Myocyte (in vitro differentiated cells): ENCODE data around the gene SDC3. TPM values are rescaled to one million over a fixed set of nuclear protein-coding genes. Genes with fewer than 3 reads are reported as not detected.

Experiments used
- DNase-seq: peaks from one replicate; pipeline ENCODE4 v3.0.0-alpha.2; 2012; ENCODE audit warnings: low read depth
- total RNA-seq: library from RNA; depleted of rRNA; stranded (reverse); fragments of >200 nt; gene quantifications from 2 replicates; pipeline ENCODE4 v1.2.3, GENCODE V29; 2014

The SDC3 gene
- total RNA-seq, 1 donor from 2014 or later = 17.6 TPM

- no peak for DNase-seq
These were observed 2.5 kb downstream of the SDC3 start for GRCh38 chr1:30905916-30906620.

GRCh38 chr1:30905403-30905802, 3.2 kb downstream of the SDC3 start:
- DNase-seq = no peak

- no peak for DNase-seq
These were observed 3.6 kb downstream of the SDC3 start for GRCh38 chr1:30904962-30905335.

- no peak for DNase-seq
These were observed 4.2 kb downstream of the SDC3 start for GRCh38 chr1:30904191-30904961.

- no peak for DNase-seq
These were observed 5.1 kb downstream of the SDC3 start for GRCh38 chr1:30903343-30904034.

GRCh38 chr1:30902593-30903290, 5.8 kb downstream of the SDC3 start:
- no peak for DNase-seq

GRCh38 chr1:30901798-30902581, 6.6 kb downstream of the SDC3 start:
- DNase-seq = no peak

GRCh38 chr1:30900931-30901560, 7.5 kb downstream of the SDC3 start:
- DNase-seq = no peak

GRCh38 chr1:30900486-30900885, 8.1 kb downstream of the SDC3 start:
- no peak for DNase-seq

GRCh38 chr1:30899577-30900389, 8.8 kb downstream of the SDC3 start:
- DNase-seq = no peak

GRCh38 chr1:30898031-30898815, 10.3 kb downstream of the SDC3 start:
- no peak for DNase-seq

- DNase-seq = no peak
These were observed 11.7 kb downstream of the SDC3 start for GRCh38 chr1:30896905-30897304.

GRCh38 chr1:30895944-30896660, 12.5 kb downstream of the SDC3 start:
- DNase-seq = no peak

GRCh38 chr1:30895382-30895943, 13.1 kb downstream of the SDC3 start:
- no peak for DNase-seq

GRCh38 chr1:30894508-30894973, 14.0 kb downstream of the SDC3 start:
- DNase-seq = no peak

GRCh38 chr1:30893776-30894507, 14.6 kb downstream of the SDC3 start:
- no peak for DNase-seq

GRCh38 chr1:30892671-30893073, 15.9 kb downstream of the SDC3 start:
- no peak for DNase-seq
